OCI-LY1 (cell line): ENCODE data around the gene C8B.

Source experiments
- H2AFZ ChIP-seq: fragments of 200-600 bp; sonication (generic), shearing (Covaris generic); 2 replicates; pipeline ENCODE4 v1.6.0; 2014; ENCODE audit warnings: antibody characterized with exemption, mild to moderate bottlenecking, low read length
- H3F3A ChIP-seq: fragments of 200-600 bp; sonication (generic), shearing (Covaris generic); 2 replicates; pipeline ENCODE4 v1.6.0; 2014; ENCODE audit warnings: mild to moderate bottlenecking, antibody characterized with exemption, low read length, moderate library complexity; ENCODE audit not compliant: insufficient read depth
- H3K27ac ChIP-seq: fragments of 200-600 bp; sonication (generic); 2 replicates; pipeline ENCODE4 v1.5.1; 2014; ENCODE audit warnings: low read length, mixed run types, mild to moderate bottlenecking, low read depth; ENCODE audit not compliant: poor library complexity, severe bottlenecking
- H3K27me3 ChIP-seq: fragments of 200-600 bp; sonication (generic); 2 replicates; pipeline ENCODE4 v1.6.0; 2014; ENCODE audit warnings: antibody characterized with exemption, mild to moderate bottlenecking, low read length, moderate library complexity; ENCODE audit not compliant: insufficient read depth
- H3K36me3 ChIP-seq: fragments of 200-600 bp; sonication (generic); 2 replicates; pipeline ENCODE4 v1.6.1; 2014; ENCODE audit warnings: mild to moderate bottlenecking, antibody characterized with exemption, low read length, moderate library complexity, mixed read lengths; ENCODE audit not compliant: insufficient read depth
- H3K4me1 ChIP-seq: fragments of 200-600 bp; sonication (generic); 2 replicates; pipeline ENCODE4 v1.5.1; 2014; ENCODE audit warnings: mild to moderate bottlenecking, low read length, moderate library complexity; ENCODE audit not compliant: insufficient read depth, severe bottlenecking
- H3K4me2 ChIP-seq: fragments of 200-600 bp; sonication (generic), shearing (Covaris generic); 2 replicates; pipeline ENCODE4 v1.6.1; 2014; ENCODE audit warnings: low read length
- H3K4me3 ChIP-seq: fragments of 200-600 bp; sonication (generic); 2 replicates; pipeline ENCODE4 v1.5.1; 2014; ENCODE audit warnings: low read length, low read depth, mild to moderate bottlenecking, mixed read lengths; ENCODE audit not compliant: poor library complexity, severe bottlenecking
- H3K79me2 ChIP-seq: fragments of 200-600 bp; shearing (Covaris generic); 2 replicates; pipeline ENCODE4 v1.6.1; 2016; ENCODE audit warnings: mixed run types, low read length, mixed read lengths; ENCODE audit not compliant: insufficient read depth
- H3K9ac ChIP-seq: fragments of 200-600 bp; sonication (generic), shearing (Covaris generic); 2 replicates; pipeline ENCODE4 v1.6.1; 2014; ENCODE audit warnings: mild to moderate bottlenecking, low read length, mixed read lengths
- H3K9me2 ChIP-seq: fragments of 200-600 bp; sonication (generic), shearing (Covaris generic); 2 replicates; pipeline ENCODE4 v1.6.1; 2014; ENCODE audit warnings: low read depth, mild to moderate bottlenecking, low read length, mixed read lengths
- H3K9me3 ChIP-seq: fragments of 200-600 bp; shearing (Covaris generic); 2 replicates; pipeline ENCODE4 v1.6.1; 2014; ENCODE audit warnings: low read length, mixed read lengths
- H4K20me1 ChIP-seq: fragments of 200-600 bp; sonication (generic), shearing (Covaris generic); 2 replicates; pipeline ENCODE4 v1.6.0; 2016; ENCODE audit warnings: mild to moderate bottlenecking, low read length; ENCODE audit not compliant: insufficient read depth
- CTCF ChIP-seq: fragments of 200-600 bp; sonication (generic), shearing (Covaris generic); IDR thresholded peaks from 2 replicates; pipeline ENCODE4 v1.5.1; 2017; ENCODE audit warnings: mild to moderate bottlenecking, antibody characterized with exemption, low read length, moderate library complexity, mixed read lengths
- EZH2 ChIP-seq: fragments of 200-600 bp; sonication (generic), shearing (Covaris generic); IDR thresholded peaks from 2 replicates; pipeline ENCODE4 v1.8.0; 2017; ENCODE audit warnings: borderline replicate concordance, mixed run types, mild to moderate bottlenecking, antibody characterized with exemption, low read length, moderate library complexity, mixed read lengths

C8B gene

GRCh38 chr1:56911098-56911938 is 54.5 kb downstream of the C8B start:
- Histone ChIP-seq H3K4me2 (no peak overlapping the region), H3K79me2 (no peaks in the 10 kb centered on the region), H3K9me3 (no peaks in the 10 kb centered on the region), H3K27me3 (no peaks in the 10 kb centered on the region), H3K9me2 (no peaks in the 10 kb centered on the region), H3K9ac (no peak overlapping the region), H3K36me3 (no peaks in the 10 kb centered on the region), H3K4me3 (no peak overlapping the region), H2AFZ (no peak overlapping the region), H3K27ac (no peak overlapping the region), H3F3A (no peaks in the 10 kb centered on the region), H4K20me1 (no peaks in the 10 kb centered on the region), H3K4me1 (no peaks in the 10 kb centered on the region)
- TF ChIP-seq EZH2, result no peak
- no peak for TF ChIP-seq CTCF

GRCh38 chr1:56910441-56910985 is 55.3 kb downstream of the C8B start:
- Histone ChIP-seq H3K36me3 (no peaks in the 10 kb centered on the region), H3K4me2 (no peak overlapping the region), H3K27me3 (no peaks in the 10 kb centered on the region), H2AFZ (no peak overlapping the region), H3K9me3 (no peaks in the 10 kb centered on the region), H3F3A (no peaks in the 10 kb centered on the region), H3K9me2 (no peaks in the 10 kb centered on the region), H3K27ac (no peak overlapping the region), H3K4me3 (no peak overlapping the region), H3K79me2 (no peaks in the 10 kb centered on the region), H3K4me1 (no peaks in the 10 kb centered on the region), H4K20me1 (no peaks in the 10 kb centered on the region), H3K9ac (no peak overlapping the region)
- TF ChIP-seq CTCF (no peak), EZH2 (no peak)

DNA sequence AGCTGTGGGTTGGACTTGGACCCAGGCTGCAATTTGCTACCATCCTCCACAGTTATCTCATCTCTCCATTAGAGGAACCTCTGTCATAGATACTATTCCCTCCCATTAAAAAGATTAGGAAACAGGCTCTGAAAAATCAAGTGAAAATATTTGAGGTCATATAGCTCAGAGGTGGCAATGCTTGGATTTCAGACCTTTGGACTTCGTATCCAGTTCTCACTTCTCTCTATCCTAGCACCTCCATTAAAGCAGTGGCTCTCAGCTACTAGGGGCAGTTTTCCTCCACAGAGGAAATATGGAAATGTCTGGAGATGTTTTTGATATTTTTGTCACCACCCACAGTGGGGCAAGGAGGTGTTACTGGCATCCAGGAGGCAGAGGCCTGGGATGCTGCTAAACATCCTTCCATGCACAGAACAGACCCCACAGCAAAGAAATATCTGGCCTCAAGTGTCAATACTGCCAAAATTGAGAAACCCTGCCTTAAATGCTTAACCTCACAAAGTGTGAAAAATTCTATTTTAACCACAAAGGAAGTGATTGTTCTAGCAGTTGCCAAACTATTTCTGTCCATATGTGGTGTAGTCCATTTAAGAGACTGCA is 57.1 kb downstream of the C8B start:
- Histone ChIP-seq H3K4me1 (no peaks in the 10 kb centered on the region), H3F3A (no peaks in the 10 kb centered on the region), H3K9me3 (no peaks in the 10 kb centered on the region), H3K4me3 (no peak overlapping the region), H3K9ac (no peak overlapping the region), H3K27ac (no peak overlapping the region), H3K27me3 (no peaks in the 10 kb centered on the region), H3K36me3 (no peaks in the 10 kb centered on the region), H2AFZ (no peak overlapping the region), H3K9me2 (no peaks in the 10 kb centered on the region), H4K20me1 (no peaks in the 10 kb centered on the region), H3K79me2 (no peaks in the 10 kb centered on the region), H3K4me2 (no peak overlapping the region)
- TF ChIP-seq CTCF (no peak), EZH2 (no peak)
